SH-SY5Y (cell line): Measurements from ENCODE around the gene TUBB4B.

Experiments used
- GATA2 ChIP-seq: IDR thresholded peaks from 2 replicates; pipeline ENCODE4 v1.6.1; 2011; ENCODE audit warnings: mild to moderate bottlenecking, low read depth, low read length
- GATA3 ChIP-seq: IDR thresholded peaks from 2 replicates; pipeline ENCODE4 v1.6.1; 2011; ENCODE audit warnings: low read depth, mild to moderate bottlenecking, low read length, moderate library complexity

DNA sequence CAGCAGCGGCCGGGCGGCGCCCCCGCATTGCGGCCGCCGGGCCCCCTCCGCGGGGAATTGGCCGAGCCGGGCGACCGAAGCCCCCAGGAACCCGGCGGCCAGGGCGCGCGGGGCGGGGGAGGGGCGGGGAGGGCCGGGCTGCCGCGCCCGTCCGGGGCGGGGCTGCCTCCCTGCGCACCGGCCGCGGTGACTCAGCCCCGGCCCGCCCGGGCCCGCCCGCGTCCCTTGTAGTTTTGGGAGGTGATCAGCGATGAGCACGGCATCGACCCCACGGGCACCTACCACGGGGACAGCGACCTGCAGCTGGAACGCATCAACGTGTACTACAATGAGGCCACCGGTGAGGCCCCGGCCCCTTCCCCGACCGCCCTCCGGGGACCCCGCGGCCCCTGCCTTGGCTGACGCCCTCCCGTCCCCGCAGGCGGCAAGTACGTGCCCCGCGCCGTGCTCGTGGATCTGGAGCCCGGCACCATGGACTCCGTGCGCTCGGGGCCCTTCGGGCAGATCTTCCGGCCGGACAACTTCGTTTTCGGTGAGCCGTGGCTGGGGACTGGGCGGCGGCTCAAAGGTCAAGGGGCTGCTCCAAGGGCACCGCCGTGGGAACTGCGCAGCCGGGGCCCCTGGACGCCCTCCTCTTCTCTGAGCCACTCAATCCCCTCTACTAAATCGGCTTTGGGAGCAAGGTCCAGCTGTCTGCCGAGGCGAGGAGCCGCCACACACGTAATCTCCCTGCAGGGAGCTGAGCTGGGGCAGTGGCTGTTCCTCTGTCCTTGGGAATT lies 592 bp downstream of the TUBB4B start:
- TF ChIP-seq GATA2 (no peak), GATA3 (no peak)
